NCI-H128 (cell line): Measurements from ENCODE around the gene TMEM209.
"Not testable (repeated sequence)": the region's sequence is repeated elsewhere in the genome, so short reads cannot be mapped to it uniquely, and the experiment has no call there.

Experiments used
- DNase-seq: peaks from one replicate; lab custom pipeline; 2025; ENCODE audit not compliant: unreplicated experiment; lab: John Stamatoyannopoulos, UW

The TMEM209 gene

DNA sequence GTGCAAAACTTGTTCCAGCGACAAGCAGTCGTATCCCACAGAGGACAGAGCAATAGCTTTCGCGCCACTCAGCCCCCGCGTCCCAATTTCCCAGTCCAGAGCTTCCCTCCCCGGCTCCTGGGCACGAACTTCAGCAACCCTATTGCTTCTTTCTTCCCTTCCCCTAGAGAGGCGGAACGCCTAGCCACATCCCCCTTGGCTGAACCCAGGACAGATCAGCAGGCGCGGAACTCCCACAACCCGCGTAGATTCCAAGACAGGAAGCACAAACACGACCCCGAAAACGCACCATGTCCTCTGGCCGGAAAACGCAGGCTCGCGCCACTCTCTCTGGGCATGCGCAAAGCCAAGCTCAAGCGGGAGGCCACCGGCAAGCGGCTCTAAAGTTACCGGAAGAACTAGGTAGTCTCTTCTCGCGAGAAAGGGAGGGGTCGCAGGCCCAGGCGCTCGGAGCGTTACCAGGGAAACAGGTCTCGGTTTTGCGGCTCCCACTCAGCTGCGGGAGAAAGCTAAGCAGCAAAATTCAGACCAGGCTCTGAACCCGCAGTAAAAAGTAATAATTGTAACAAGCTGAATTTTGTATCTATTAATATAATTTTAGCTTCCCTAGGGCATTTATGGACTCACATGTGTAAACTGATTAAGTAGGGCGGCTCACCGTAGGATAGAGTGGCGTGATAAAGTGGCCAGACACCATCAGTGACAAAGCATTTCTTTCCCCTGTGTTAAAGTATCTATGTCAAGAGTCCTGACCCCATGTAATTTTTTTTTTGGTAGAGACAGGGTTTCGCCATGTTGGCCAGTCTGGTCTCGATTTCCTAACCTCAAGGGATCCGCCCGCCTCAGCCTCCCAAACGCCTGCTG lies at the start of gene TMEM209:
Gene TMEM209, minus strand, starts transcription at position 323 of the 864 bp plus-strand sequence. Its CDS starts 31 bp downstream, at position 292.
- peak; percentile 97 for DNase-seq

DNA sequence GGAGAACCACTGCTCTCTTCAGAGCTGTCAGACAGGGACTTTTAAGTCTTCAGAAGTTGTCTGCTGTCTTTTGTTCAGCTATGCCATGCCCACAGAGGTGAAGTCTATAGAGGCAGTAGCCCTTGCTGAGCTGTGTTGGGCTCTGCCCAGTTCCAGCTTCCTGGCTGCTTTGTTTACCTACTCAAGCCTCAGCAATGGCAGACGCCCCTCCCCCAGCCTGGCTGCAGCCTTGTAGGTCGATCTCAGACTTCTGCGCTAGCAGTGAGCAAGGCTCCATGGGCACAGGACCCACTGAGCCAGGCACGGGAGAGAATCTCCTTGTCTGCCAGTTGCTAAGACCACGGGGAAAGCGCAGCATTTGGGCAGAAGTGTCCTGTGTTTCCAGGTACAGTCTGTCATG lies 49.3 kb upstream of the TMEM209 start:
- DNase-seq: no peak

DNA sequence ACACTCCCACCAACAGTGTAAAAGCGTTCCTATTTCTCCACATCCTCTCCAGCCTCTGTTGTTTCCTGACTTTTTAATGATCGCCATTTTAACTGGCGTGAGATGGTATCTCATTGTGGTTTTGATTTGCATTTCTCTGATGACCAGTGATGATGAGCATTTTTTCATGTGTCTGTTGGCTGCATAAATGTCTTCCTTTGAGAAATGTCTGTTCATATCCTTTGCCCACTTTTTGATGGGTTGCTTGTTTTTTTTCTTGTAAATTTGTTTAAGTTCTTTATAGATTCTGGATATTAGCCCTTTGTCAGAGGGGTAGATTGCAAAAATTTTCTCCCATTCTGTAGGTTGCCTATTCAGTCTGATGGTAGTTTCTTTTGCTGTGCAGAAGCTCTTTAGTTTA lies 44.4 kb upstream of the TMEM209 start:
- not testable (repeated sequence) for DNase-seq

DNA sequence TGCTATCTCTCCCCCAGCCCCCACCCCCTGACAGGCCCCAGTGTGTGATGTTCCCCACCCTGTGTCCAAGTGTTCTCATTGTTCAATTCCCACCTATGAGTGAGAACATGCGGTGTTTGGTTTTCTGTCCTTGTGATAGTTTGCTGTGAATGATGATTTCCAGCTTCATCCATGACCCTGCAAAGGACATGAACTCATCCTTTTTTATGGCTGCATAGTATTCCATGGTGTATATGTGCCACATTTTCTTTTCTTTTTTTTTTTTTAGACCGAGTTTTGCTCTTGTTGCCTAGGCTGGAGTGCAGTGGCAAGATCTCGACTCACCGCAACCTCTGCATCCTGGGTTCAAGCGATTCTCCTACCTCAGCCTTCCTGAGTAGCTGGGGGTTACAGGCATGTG lies 43.6 kb upstream of the TMEM209 start:
- not testable (repeated sequence) for DNase-seq

DNA sequence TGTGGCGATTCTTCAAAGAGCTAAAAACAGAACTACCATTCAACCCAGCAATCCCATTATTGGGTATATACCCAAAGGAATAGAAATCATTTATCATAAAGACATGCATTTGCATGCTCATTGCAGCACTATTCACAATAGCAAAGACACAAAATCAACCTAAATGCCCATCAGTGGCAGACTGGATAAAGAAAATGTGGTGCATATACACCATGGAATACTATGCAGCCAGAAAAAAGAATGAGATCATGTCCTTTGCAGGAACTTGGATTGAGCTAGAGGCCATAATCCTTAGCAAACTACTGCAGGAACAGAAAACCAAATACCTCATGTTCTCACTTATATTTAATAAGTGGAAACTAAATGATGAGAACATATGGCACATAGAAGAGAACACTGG lies 41.3 kb upstream of the TMEM209 start:
- DNase-seq: not testable (repeated sequence)

DNA sequence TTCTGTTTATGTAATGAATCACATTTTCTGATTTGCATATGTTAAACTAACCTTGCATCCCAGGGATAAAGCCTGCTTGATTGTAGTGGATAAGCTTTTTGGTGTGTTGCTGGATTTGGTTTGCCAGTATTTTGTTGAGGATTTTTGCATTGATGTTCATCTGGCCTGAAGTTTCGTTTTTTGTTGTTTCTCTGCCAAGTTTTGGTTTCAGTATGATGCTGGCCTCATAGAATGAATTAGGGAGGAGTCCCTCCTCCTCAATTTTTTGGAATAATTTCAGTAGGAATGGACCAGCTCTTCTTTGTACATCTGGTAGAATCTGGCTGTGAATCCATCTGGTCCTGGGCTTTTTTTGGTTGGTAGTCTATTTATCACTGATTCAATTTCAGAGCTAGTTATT lies 38.3 kb upstream of the TMEM209 start:
- DNase-seq: not testable (repeated sequence)

DNA sequence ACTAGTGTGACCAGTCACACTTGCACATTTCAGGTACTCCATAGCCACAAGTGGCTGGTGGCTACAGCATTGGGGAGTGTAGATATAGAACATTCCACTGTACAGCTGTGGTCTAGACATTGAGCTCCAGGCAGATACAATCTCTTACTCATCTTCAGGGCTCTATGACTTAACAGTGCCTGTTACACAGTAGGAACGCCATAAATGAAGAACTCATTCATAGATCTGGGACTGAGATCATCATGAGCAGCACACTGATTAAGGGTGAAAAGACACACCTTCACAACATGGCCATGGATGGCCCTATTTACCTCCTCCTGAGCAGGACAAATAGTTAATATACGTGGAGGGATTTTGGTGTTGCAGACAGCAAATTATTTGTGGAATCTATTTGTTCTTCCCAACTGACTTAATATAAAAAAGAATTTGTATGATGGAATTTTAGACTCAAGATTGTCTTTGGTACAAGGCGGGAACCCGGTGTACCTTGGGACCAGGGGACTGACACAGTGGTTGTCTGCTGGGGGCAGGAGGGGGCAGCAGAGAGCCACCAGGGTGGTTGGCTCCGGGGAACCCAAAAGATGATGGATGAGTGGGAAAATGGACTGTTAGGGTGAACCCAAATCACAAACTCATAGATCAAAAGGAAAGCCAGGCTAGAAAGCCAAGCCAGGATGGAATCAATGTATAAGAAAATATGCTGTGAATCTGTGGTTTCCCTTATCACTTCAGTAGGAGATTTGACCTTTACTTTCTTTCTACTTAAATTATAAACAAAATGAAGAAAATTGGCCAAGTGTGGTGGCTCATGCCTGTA lies 37.2 kb upstream of the TMEM209 start:
- peak; percentile 9 for DNase-seq

DNA sequence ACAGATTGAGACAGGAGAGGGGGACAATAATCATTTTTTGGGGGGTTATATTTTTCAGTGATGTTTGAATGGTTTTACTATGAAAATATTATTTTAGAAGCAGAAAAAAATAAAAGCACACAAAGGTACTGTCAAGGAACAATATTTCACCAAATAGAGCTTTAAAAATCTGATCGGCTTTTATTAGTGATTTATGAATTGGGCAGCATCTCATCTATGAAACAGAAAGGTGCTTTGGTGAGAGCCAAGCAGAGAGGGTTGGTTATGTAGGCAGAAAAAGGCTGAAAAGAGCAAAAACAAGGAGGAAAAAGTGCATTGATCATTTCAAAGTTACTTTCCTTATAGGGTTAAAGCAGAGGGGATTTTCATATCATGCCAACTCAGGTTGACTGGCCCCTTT lies 35.0 kb upstream of the TMEM209 start:
- no peak for DNase-seq

DNA sequence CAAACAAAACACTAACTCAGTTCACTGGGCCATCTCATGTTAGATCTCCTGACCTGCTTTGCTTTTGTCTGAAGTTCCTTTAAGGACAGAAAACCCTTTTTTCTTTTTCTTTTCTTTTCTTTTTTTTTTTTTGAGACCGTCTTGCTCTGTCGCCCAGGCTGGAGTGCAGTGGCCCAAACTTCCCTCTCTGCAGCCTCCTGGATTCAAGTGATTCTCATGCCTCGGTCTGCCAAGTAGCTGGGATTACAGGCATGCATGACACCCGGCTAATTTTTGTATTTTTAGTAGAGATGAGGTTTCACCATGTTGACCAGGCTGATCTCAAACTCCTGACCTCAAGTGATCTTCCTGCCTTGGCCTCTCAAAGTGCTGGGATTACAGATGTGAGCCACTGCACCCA lies 31.2 kb upstream of the TMEM209 start:
- DNase-seq: not testable (repeated sequence)

DNA sequence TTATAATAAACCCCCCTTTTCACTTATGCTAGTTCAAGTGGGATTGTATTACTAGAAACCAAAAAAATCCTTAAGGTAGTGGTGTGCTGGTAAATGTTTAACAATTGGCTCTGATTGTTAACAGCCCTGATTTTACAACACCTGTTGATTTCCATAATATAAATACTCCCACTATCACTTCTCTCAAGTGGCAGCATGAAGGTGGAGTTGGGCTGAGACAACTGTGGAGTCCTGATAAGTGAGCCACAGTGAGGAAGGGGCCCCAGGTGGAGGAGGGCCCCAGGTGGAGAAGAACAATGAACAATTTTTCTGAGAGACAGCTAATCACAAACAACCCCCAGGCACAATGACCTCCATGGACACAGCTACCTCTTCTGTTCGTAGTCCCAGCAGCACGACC lies 28.9 kb upstream of the TMEM209 start:
- no peak for DNase-seq

DNA sequence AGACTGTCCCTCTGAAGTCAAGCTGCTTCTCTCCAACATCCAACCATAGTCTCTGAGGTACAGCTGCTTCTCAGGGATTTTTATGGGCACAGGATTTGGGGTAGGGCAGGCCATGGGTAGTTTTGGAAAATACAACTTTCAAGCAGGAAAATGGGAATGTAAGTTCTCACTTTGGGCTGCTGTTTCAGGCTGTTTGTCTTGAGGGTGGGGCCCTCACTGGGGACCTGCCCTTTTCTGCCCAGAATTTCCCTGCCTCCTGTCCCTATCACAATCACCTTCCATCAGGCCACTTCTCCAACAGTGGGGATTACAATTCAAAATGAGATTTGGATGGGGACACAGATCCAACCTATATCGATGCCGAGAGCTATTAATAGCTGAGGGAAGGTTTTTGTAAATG lies 27.0 kb upstream of the TMEM209 start:
- no peak for DNase-seq

DNA sequence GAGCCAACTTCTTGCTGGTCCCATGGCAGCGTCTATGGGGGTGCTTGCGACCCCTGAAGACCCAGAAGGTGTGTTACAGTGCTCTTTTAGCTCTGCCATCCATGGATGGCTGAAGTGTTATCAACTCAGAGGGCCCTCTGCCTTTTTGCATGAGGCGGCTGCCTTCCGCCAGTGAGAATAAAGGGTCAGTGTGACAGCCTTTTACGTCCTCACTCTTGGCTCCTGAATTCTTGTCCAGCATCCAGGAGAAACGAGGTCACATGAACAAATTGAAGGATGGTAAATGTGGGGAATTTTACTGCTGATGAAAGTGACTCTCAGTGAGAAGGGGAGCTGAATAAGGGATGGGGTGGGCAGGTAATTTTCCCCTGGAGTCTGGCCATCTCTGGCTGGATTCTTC lies 26.6 kb upstream of the TMEM209 start:
- DNase-seq: no peak

DNA sequence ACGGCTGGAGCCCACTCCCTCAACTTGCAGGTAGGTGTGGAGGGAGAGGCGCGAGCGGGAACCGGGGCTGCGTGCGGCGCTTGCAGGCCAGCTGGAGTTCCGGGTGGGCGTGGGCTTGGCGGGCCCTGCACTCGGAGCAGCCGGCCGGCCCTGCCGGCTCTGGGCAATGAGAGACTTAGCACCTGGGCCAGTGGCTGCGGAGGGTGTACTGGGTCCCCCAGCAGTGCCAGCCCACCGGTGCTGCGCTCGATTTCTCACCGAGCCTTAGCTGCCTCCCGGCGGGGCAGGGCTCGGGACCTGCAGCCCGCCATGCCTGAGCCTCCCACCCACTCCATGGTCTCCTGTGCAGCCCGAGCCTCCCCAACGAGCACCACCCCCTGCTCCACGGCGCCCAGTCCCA lies 24.8 kb upstream of the TMEM209 start:
- DNase-seq: not testable (repeated sequence)

DNA sequence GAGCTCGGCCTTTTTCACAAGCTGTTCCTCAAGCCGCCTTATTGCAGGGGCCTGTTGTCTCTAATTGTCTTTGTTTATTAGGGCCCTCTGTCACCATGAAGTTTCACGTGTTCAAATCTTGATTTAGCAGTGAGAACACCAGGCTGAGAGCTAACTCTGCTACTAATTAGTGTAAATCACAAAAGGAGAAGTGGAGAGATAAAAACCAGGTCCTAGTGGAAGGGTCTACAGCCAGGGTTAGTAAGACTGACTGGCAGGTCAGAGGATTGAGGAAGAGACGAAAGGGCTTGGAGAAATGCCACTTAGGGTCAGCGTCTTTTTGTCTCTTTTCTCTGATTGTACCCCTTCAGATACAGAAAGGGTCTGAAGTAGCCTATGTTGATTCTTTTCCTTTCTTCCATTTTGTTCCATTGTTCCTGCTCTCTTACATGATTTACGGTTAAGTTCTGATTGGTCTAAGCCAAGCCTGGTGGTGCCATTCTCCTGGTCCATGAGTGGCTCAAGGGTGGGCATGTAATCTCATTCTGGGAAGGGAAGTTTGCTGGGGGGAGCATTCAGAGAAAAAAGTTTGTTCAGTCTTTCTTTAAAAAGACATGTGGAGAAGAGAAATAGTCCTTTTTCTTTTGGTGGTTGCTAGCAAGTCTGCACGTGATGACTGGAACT lies 23.8 kb upstream of the TMEM209 start:
- no peak for DNase-seq

DNA sequence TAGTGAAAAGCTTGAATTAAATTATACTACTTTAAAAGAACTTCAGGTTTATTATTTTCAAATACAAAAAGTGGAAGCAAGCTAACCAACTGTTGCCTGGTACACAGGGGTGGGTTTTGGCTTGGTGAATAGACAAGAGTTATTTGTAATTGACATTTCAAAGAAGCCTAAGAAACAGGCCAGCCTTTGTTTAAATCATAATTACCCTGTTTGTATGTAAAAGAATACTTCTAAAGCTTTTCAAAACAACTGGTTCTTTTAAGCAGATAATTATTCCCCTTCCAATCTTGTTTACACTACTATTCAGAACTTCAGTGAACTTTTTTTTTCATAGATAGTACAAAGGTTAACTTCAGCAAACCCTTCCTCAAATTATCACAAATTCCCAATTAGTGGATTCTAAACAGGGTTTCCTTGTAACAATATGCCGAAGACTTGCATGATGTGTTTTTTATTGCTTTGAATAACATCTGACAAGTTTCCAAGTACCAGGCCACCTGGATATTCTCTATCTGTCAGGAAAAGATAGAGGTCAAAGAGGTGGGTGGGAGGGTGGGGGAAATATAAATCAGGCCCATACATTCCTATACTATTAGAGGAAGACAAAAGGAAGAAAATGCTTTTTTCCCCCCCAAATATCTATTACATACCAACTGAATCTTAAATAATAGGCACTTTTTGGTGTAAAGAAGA lies 22.8 kb upstream of the TMEM209 start:
- no peak for DNase-seq

DNA sequence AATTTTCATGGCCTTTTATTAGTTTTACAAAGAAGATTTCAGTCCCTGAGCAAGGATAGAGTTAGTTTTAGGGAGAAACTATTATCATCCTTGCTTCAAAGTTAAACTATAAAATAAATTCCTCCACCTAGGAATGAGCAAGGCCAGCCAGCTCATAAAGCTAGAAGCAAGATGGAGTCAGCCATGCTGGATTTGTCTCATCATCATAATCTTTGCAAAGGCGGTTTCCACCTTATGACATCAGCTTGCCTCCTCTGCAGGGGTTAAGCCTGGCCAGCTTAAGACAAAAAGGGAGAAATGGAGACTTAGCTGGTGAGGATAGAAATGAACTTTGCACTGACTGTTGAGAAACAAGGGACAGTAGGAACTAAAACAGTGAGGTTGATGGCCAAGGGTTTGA lies 21.1 kb upstream of the TMEM209 start:
- DNase-seq: no peak

DNA sequence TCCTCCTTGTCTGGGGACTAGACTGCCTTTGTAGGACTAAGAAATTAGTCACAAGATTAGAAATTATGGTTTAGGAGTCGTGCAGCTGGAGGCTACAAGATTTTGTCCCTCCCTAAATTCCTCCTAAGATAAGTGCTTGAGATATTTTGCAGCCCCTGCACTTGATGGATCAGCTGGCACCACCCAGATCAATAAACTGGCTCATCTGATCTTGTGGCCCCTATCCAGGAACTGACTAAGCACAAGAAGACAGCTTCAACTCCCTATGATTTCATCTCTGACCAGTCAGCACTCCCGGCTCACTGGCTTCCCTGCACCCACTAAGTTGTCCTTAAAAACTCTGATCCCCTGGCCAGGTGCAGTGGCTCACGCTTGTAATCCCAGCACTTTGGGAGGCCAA lies 19.7 kb upstream of the TMEM209 start:
- DNase-seq: not testable (repeated sequence)

DNA sequence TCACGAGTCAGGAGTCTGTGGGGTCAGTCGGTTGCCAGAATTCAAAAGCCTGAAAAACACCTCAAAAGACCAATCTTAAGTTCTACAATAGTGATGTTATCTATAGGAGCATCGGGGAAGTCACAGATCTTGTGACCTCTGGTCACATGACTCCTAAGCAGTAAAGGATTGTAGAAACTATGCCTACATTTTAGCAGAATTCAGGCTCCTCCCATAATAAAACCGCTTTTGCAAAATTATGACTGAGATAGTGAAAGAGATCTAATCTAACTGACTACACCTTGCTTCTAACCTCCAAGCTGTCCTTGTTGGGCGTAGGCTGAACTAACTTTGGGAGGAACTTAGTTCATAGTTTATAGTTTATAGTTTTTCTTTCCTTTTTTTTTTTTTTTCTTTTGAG lies 19.0 kb upstream of the TMEM209 start:
- DNase-seq: no peak

DNA sequence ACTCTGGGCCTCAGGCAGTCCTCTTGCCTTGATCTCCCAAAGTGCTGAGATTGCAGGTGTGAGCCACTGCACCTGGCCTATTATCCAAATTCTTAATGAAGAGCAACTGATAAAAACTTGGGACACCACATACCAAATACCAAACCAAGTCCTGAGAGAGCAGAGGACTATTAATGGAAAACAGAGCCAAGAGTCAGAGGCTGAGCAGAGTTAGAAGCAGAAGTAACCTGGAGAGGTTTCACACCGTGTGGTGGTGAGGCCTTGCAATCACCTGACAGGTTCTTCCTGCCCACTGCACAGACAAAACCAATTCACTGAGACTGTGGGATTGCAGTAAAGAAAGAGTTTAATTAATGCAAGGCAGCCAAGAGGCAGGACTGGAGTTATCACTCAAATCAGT lies 18.4 kb upstream of the TMEM209 start:
- no peak for DNase-seq

DNA sequence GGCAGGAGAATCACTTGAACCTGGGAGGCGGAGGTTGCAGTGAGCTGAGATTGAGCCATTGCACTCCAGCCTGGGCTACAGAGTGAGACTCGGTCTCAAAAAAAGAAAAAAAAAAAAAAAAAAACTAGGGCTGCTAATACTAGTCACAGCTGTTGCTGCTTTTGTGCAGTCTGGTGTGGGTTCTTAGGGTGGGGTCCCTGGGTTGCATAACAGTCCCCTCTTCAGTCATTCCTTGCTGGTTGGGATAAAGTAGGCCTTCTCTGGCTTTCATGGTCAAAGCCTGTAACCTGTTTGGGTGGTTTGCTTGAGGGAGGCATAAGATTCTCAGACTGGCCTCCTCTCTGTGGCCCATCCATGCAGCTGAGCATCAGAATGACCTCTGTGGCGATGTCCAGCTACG lies 16.5 kb upstream of the TMEM209 start:
- no peak for DNase-seq

DNA sequence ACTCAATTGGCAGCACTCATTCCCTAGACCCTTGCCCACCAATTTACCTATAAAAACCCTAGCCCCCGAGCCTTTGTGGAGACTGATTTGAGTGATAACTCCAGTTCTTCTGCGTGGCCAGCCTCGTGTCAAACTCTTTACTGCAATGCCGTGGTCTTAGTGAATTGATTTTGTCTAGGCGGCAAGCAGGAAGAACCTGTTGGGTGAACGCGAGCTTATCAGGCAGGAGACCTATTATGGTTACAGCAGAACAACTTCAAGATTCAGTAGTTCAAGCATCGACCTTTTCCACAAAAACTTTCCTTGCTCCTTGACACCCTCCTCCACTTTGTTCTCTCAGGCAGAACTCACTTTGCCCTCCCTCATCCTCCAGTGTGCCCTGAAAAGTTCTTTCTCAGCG lies 14.7 kb upstream of the TMEM209 start:
- no peak for DNase-seq
